IPS-NIHi7 (cell line): ENCODE results near the gene CFAP161.
"Not testable (repeated sequence)": the region's sequence is repeated elsewhere in the genome, so short reads cannot be mapped to it uniquely, and the experiment has no call there.

Source experiments
- DNase-seq: peaks from one replicate; pipeline ENCODE4 v3.0.0; 2012; ENCODE audit warnings: mixed read lengths; ENCODE audit errors: extremely low spot score

Gene CFAP161

GRCh38 chr15:81157939-81158223 is 23.8 kb downstream of the CFAP161 start:
- no peak for DNase-seq

GRCh38 chr15:81158561-81158960 is 24.5 kb downstream of the CFAP161 start:
- DNase-seq = not testable (repeated sequence)

- DNase-seq = no peak
Measured at GRCh38 chr15:81160312-81161159, 26.5 kb downstream of the CFAP161 start.

- no peak for DNase-seq
Measured at GRCh38 chr15:81161160-81161673, 27.1 kb downstream of the CFAP161 start.

- no peak for DNase-seq
Measured at GRCh38 chr15:81161851-81162250, 27.8 kb downstream of the CFAP161 start.

GRCh38 chr15:81163961-81164800 is 30.1 kb downstream of the CFAP161 start:
- DNase-seq = peak; percentile 30

GRCh38 chr15:81165535-81165934 is 31.5 kb downstream of the CFAP161 start:
- DNase-seq = no peak

- DNase-seq = no peak
Measured at GRCh38 chr15:81166636-81167305, 32.7 kb downstream of the CFAP161 start.

- DNase-seq = no peak
Measured at GRCh38 chr15:81168131-81168526, 34.1 kb downstream of the CFAP161 start.

- DNase-seq = no peak
Measured at GRCh38 chr15:81168644-81169043, 34.6 kb downstream of the CFAP161 start.

GRCh38 chr15:81170511-81170910 is 36.4 kb downstream of the CFAP161 start:
- no peak for DNase-seq

- DNase-seq = no peak
Measured at GRCh38 chr15:81171286-81171685, 37.2 kb downstream of the CFAP161 start.

- no peak for DNase-seq
Measured at GRCh38 chr15:81174125-81174791, 40.2 kb downstream of the CFAP161 start.

- no peak for DNase-seq
Measured at GRCh38 chr15:81174792-81175327, 40.8 kb downstream of the CFAP161 start.

- no peak for DNase-seq
Measured at GRCh38 chr15:81175496-81175895, 41.4 kb downstream of the CFAP161 start.

GRCh38 chr15:81176291-81176893 is 42.3 kb downstream of the CFAP161 start:
- DNase-seq = peak; percentile 31

- no peak for DNase-seq
Measured at GRCh38 chr15:81178365-81178764, 44.3 kb downstream of the CFAP161 start.

- no peak for DNase-seq
Measured at GRCh38 chr15:81181220-81181619, 47.1 kb downstream of the CFAP161 start.

GRCh38 chr15:81182031-81182755 is 48.1 kb downstream of the CFAP161 start:
- DNase-seq = no peak

GRCh38 chr15:81182756-81183438 is 48.8 kb downstream of the CFAP161 start:
- peak; percentile 73 for DNase-seq
